ENCODE data around the gene AP3D1.

The AP3D1 gene

GRCh38 chr19:2111425-2111824 is 39.9 kb downstream of the AP3D1 start:
- no peak for DNase-seq
- H3K27me3 ChIP-seq, result no peaks in the 10 kb centered on the region
- H3K36me3 ChIP-seq, result peaks cover 91% of the 10 kb centered on the region
- no peak overlapping the region for H3K4me3 ChIP-seq (ENCODE audit: low read depth, low read length)
- no peaks in the 10 kb centered on the region for H3K9me3 ChIP-seq
- no peaks in the 10 kb centered on the region for H3K4me1 ChIP-seq
- no peak for TF ChIP-seq CTCF (IDR thresholded peaks at IDR 0.05; ENCODE audit: low read depth, low read length)

GRCh38 chr19:2110822-2111221 is 40.5 kb downstream of the AP3D1 start:
- no peak for DNase-seq
- Histone ChIP-seq H3K4me3 (ENCODE audit: low read depth, low read length) (no peak overlapping the region), H3K9me3 (no peaks in the 10 kb centered on the region), H3K27me3 (no peaks in the 10 kb centered on the region), H3K4me1 (no peaks in the 10 kb centered on the region), H3K36me3 (peaks cover 91% of the 10 kb centered on the region)
- peak; percentile 23; the same call in 1 of the 2 replicates for TF ChIP-seq CTCF (IDR thresholded peaks at IDR 0.05; ENCODE audit: low read depth, low read length)

GRCh38 chr19:2109046-2109864 is 42.1 kb downstream of the AP3D1 start:
- no peak for TF ChIP-seq CTCF (IDR thresholded peaks at IDR 0.05; ENCODE audit: low read depth, low read length)
- H3K36me3 ChIP-seq, result peaks cover 89% of the 10 kb centered on the region

GRCh38 chr19:2108251-2109016 is 42.9 kb downstream of the AP3D1 start:
- TF ChIP-seq CTCF (IDR thresholded peaks at IDR 0.05; ENCODE audit: low read depth, low read length), result no peak
- DNase-seq, result no peak
- Histone ChIP-seq H3K4me1 (no peaks in the 10 kb centered on the region), H3K9me3 (no peaks in the 10 kb centered on the region), H3K4me3 (ENCODE audit: low read depth, low read length) (no peak overlapping the region), H3K27me3 (no peaks in the 10 kb centered on the region), H3K36me3 (peaks cover 80% of the 10 kb centered on the region)

More at GRCh38 chr19:2109046-2109864, 42.1 kb downstream of the AP3D1 start:
- Histone ChIP-seq H3K9me3 (no peaks in the 10 kb centered on the region), H3K4me1 (no peaks in the 10 kb centered on the region), H3K4me3 (ENCODE audit: low read depth, low read length) (no peak overlapping the region), H3K27me3 (no peaks in the 10 kb centered on the region)
- DNase-seq, result no peak

GRCh38 chr19:2103045-2103707 is 48.2 kb downstream of the AP3D1 start:
- H3K36me3 ChIP-seq, result peaks cover 66% of the 10 kb centered on the region
- TF ChIP-seq CTCF (IDR thresholded peaks at IDR 0.05; ENCODE audit: low read depth, low read length), result no peak
- H3K4me1 ChIP-seq, result no peaks in the 10 kb centered on the region
- H3K9me3 ChIP-seq, result no peaks in the 10 kb centered on the region
- no peaks in the 10 kb centered on the region for H3K27me3 ChIP-seq
- DNase-seq, result no peak
- H3K4me3 ChIP-seq (ENCODE audit: low read depth, low read length), result no peak overlapping the region

All from BE2C (cell line).